HEK293T (cell line): ENCODE results near the gene WDTC1.

Experiments used
- ARNT ChIP-seq: fragments of 450-650 bp; IDR thresholded peaks from 2 replicates; pipeline ENCODE4 v1.6.1; 2017; ENCODE audit warnings: mild to moderate bottlenecking
- BHLHE40 ChIP-seq: fragments of 450-650 bp; IDR thresholded peaks from 2 replicates; pipeline ENCODE4 v1.6.1; 2016; ENCODE audit warnings: mild to moderate bottlenecking, moderate library complexity, borderline replicate concordance
- ELF4 ChIP-seq: fragments of 450-650 bp; IDR thresholded peaks from 2 replicates; pipeline ENCODE4 v1.6.1; 2017; ENCODE audit warnings: antibody characterized with exemption
- FOXK2 ChIP-seq: fragments of 450-650 bp; IDR thresholded peaks from 2 replicates; pipeline ENCODE4 v1.6.1; 2016; ENCODE audit warnings: mild to moderate bottlenecking
- FOXM1 ChIP-seq: fragments of 450-650 bp; IDR thresholded peaks from 2 replicates; pipeline ENCODE4 v1.6.1; 2017; ENCODE audit warnings: mild to moderate bottlenecking, borderline replicate concordance
- HDGF ChIP-seq: fragments of 450-650 bp; IDR thresholded peaks from 2 replicates; pipeline ENCODE4 v1.6.1; 2017; ENCODE audit warnings: antibody characterized with exemption, borderline replicate concordance
- L3MBTL2 ChIP-seq: fragments of 450-650 bp; conservative IDR thresholded peaks from 2 replicates; pipeline ENCODE4 v1.6.1; 2016; ENCODE audit warnings: mild to moderate bottlenecking
- LEF1 ChIP-seq: fragments of 450-650 bp; IDR thresholded peaks from 2 replicates; pipeline ENCODE4 v1.6.1; 2017; ENCODE audit warnings: mild to moderate bottlenecking, borderline replicate concordance
- NFRKB ChIP-seq: fragments of 450-650 bp; IDR thresholded peaks from 2 replicates; pipeline ENCODE4 v1.6.1; 2016; ENCODE audit warnings: mild to moderate bottlenecking, moderate library complexity
- PKNOX1 ChIP-seq: fragments of 450-650 bp; IDR thresholded peaks from 2 replicates; pipeline ENCODE4 v1.6.1; 2016
- SP1 ChIP-seq: fragments of 450-650 bp; IDR thresholded peaks from 2 replicates; pipeline ENCODE4 v1.6.1; 2017
- TARDBP ChIP-seq: fragments of 450-650 bp; IDR thresholded peaks from 2 replicates; pipeline ENCODE4 v1.6.1; 2016
- ZNF384 ChIP-seq: fragments of 450-650 bp; IDR thresholded peaks from 2 replicates; pipeline ENCODE4 v1.6.1; 2016

- TF ChIP-seq BHLHE40 (no peak), ELF4 (no peak), ZNF384 (no peak), SP1 (no peak), LEF1 (no peak), NFRKB (no peak), TARDBP (no peak), HDGF (no peak), FOXM1 (no peak), L3MBTL2 (no peak), FOXK2 (no peak), PKNOX1 (no peak), ARNT (no peak)
These were observed 66.1 kb downstream of the WDTC1 start for GRCh38 chr1:27300341-27301051.
